GM23248 (cell line): ENCODE results near the gene FLOT2. TPM values are rescaled to one million over a fixed set of nuclear protein-coding genes. Genes with fewer than 3 reads are reported as not detected.

Experiments used
- DNase-seq: peaks from one replicate; pipeline ENCODE4 v3.0.0-alpha.2; 2015
- H2AFZ ChIP-seq: fragments of 200-600 bp; sonication (generic); 2 replicates; pipeline ENCODE4 v1.6.1; 2016; ENCODE audit warnings: antibody characterized with exemption
- H3F3A ChIP-seq: fragments of 200-600 bp; sonication (generic); 2 replicates; pipeline ENCODE4 v1.6.1; 2016; ENCODE audit warnings: mild to moderate bottlenecking, antibody characterized with exemption, mixed run types; ENCODE audit not compliant: insufficient read depth
- H3K27ac ChIP-seq: fragments of 200-600 bp; sonication (generic); 2 replicates; pipeline ENCODE4 v1.5.1; 2016; ENCODE audit warnings: mild to moderate bottlenecking
- H3K27me3 ChIP-seq: fragments of 200-600 bp; sonication (generic); replicated peaks from 2 replicates; pipeline ENCODE4 v1.6.1; 2016; ENCODE audit warnings: mild to moderate bottlenecking; ENCODE audit not compliant: insufficient read depth
- H3K36me3 ChIP-seq: fragments of 200-600 bp; sonication (generic); 2 replicates; pipeline ENCODE4 v1.6.1; 2016; ENCODE audit warnings: low read depth, mild to moderate bottlenecking
- H3K4me1 ChIP-seq: fragments of 200-600 bp; sonication (generic); 2 replicates; pipeline ENCODE4 v1.6.1; 2016; ENCODE audit warnings: mild to moderate bottlenecking; ENCODE audit not compliant: insufficient read depth
- H3K4me2 ChIP-seq: fragments of 200-600 bp; sonication (generic); one replicate; pipeline ENCODE4 v1.6.1; 2016; ENCODE audit warnings: mild to moderate bottlenecking; ENCODE audit not compliant: unreplicated experiment
- H3K4me3 ChIP-seq: fragments of 200-600 bp; sonication (generic); 2 replicates; pipeline ENCODE4 v1.5.1; 2016; ENCODE audit warnings: mild to moderate bottlenecking
- H3K79me2 ChIP-seq: fragments of 200-600 bp; sonication (generic); 2 replicates; pipeline ENCODE4 v1.6.1; 2016; ENCODE audit warnings: mild to moderate bottlenecking; ENCODE audit not compliant: insufficient read depth
- H3K9ac ChIP-seq: fragments of 200-600 bp; sonication (generic); 2 replicates; pipeline ENCODE4 v1.6.1; 2016; ENCODE audit warnings: mild to moderate bottlenecking
- H3K9me2 ChIP-seq: fragments of 200-600 bp; sonication (generic); 2 replicates; pipeline ENCODE4 v1.6.1; 2016; ENCODE audit warnings: mixed run types, mild to moderate bottlenecking, moderate library complexity; ENCODE audit not compliant: insufficient read depth
- H3K9me3 ChIP-seq: fragments of 200-600 bp; sonication (generic); one replicate; pipeline ENCODE4 v1.6.1; 2017; ENCODE audit warnings: low read depth
- H4K20me1 ChIP-seq: fragments of 200-600 bp; sonication (generic); 2 replicates; pipeline ENCODE4 v1.6.0; 2016; ENCODE audit not compliant: insufficient read depth
- EZH2 ChIP-seq: fragments of 200-600 bp; sonication (generic); IDR thresholded peaks from 2 replicates; pipeline ENCODE4 v1.6.1; 2018; ENCODE audit warnings: antibody characterized with exemption, mild to moderate bottlenecking; ENCODE audit not compliant: insufficient read depth, poor library complexity, severe bottlenecking
- EZH2phosphoT487 ChIP-seq: fragments of 200-600 bp; sonication (generic); IDR thresholded peaks from 2 replicates; pipeline ENCODE4 v1.6.1; 2018; ENCODE audit warnings: antibody characterized with exemption, moderate library complexity, mild to moderate bottlenecking, low read depth; ENCODE audit not compliant: insufficient read depth
- WGBS, 2 experiments: methylation state at CpG; one replicate each; pipeline ENCODE4 v1.1.6; 2015 to 2017; ENCODE audit warnings: low lambda C conversion rate in 2 of 2, low coverage in 1 of 2; ENCODE audit errors: missing lambda C conversion rate in 2 of 2; 5-methylcytosine and 5-hydroxymethylcytosine counted together
- in situ Hi-C: fragments of 300-500 bp; cut with MboI; formaldehyde crosslinking; loops from 2 replicates; pipeline ENCODE4 v1.15.0; 2020
- polyA plus RNA-seq: library from polyadenylated mRNA; unstranded; fragments of >200 nt; fragmentation: Nextera tagmentation; extraction: Ambion mirVana; gene quantifications from 2 replicates; pipeline ENCODE4 v1.2.1, GENCODE V29; 2016
- total RNA-seq: library from RNA; depleted of rRNA; stranded (reverse); fragments of >200 nt; shearing (Covaris generic); gene quantifications from 2 replicates; pipeline ENCODE4 v1.2.3, GENCODE V29; 2014

The FLOT2 gene
- total and polyA plus RNA-seq, 2 experiments from 2014 or later: 33.2 to 55.0 TPM

- Histone ChIP-seq H3K36me3 (peaks cover 6% of the 10 kb centered on the region; the same call in 1 of the 2 replicates), H2AFZ (peak overlapping the region; percentile 90), H3K9me3 (no peaks in the 10 kb centered on the region), H3K4me2 (peak overlapping the region; percentile 60), H3K79me2 (0 out of 2 replicates have a peak, but pooled peaks cover 10% of the 10 kb centered on the region), H3K9me2 (no peaks in the 10 kb centered on the region), H3K4me3 (peak overlapping the region; percentile 87), H3K27me3 (no peaks in the 10 kb centered on the region), H3K4me1 (0 out of 2 replicates have a peak, but pooled peaks cover 7% of the 10 kb centered on the region), H3K27ac (0 out of 2 replicates have a peak overlapping the region, but pooled peaks have one; percentile 16), H4K20me1 (no peaks in the 10 kb centered on the region), H3F3A (peaks cover 30% of the 10 kb centered on the region), H3K9ac (peak overlapping the region; percentile 72)
- DNase-seq: peak; percentile 81
- 10 to 13% methylated on average over 39 to 55 of the region's 62 CpGs for WGBS, 2 experiments
- TF ChIP-seq EZH2 (no peak), EZH2phosphoT487 (no peak)
- in situ Hi-C loops: no loop called here
Measured at GRCh38 chr17:28901866-28902818, 4.6 kb upstream of the FLOT2 start.

- TF ChIP-seq EZH2 (no peak), EZH2phosphoT487 (no peak)
- Histone ChIP-seq H2AFZ (no peak overlapping the region), H3K79me2 (peaks cover 15% of the 10 kb centered on the region), H4K20me1 (no peaks in the 10 kb centered on the region), H3K9me3 (no peaks in the 10 kb centered on the region), H3K27me3 (no peaks in the 10 kb centered on the region), H3K27ac (no peak overlapping the region), H3K36me3 (no peaks in the 10 kb centered on the region), H3K4me3 (no peak overlapping the region), H3K9ac (no peak overlapping the region), H3F3A (peaks cover 27% of the 10 kb centered on the region), H3K4me1 (peaks cover 12% of the 10 kb centered on the region; the same call in 1 of the 2 replicates), H3K9me2 (no peaks in the 10 kb centered on the region), H3K4me2 (no peak overlapping the region)
- DNase-seq: no peak
- in situ Hi-C loops: no loop called here
- WGBS, 2 experiments: 90 to 93% methylated on average over 20 to 24 of the region's 24 CpGs
Measured at GRCh38 chr17:28900986-28901726, 3.6 kb upstream of the FLOT2 start.

DNA sequence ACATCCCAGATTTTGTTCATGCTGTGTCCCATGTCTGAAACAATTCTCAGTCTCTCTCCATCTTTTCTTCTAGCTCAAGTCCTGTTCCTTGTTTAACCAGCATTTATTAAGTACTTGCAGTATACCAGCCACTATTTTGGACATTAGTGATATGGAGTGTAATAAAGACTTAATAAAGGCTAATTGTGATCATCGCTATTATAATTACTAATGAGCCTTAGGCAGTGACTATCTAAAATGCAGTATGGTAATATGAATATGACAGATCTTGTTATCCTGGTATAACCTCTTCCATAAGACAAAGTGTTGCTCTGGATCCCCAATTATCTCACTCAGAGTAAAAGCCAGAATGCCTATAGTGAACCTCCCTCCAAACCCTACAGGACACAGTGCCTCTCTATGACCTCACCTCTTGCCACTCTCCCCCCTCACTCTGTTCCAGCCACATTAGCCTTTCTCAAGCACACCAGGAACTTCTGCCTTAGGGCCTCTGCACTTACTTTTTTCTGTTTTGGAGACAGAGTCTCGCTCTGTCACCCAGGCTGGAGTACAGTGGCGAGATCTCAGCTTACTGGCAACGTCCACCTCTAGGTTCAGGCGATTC lies 1.8 kb upstream of the FLOT2 start:
- H3K27me3 ChIP-seq: no peaks in the 10 kb centered on the region
- peaks cover 14% of the 10 kb centered on the region; the same call in 1 of the 2 replicates for H3K4me1 ChIP-seq
- no peak overlapping the region for H3K4me2 ChIP-seq
- H3K27ac ChIP-seq: no peak overlapping the region
- TF ChIP-seq EZH2: no peak
- TF ChIP-seq EZH2phosphoT487: no peak
- H3K36me3 ChIP-seq: no peaks in the 10 kb centered on the region
- no peak overlapping the region for H3K4me3 ChIP-seq
- no peaks in the 10 kb centered on the region for H3K9me3 ChIP-seq
- no peak for DNase-seq
- peaks cover 11% of the 10 kb centered on the region; the same call in 1 of the 2 replicates for H3F3A ChIP-seq
- whole genome bisulfite sequencing, 2 experiments: 97 to 98% methylated on average over 5 of the region's 5 CpGs
- H2AFZ ChIP-seq: no peak overlapping the region
- H3K9me2 ChIP-seq: no peaks in the 10 kb centered on the region
- H3K79me2 ChIP-seq: peaks cover 28% of the 10 kb centered on the region
- in situ Hi-C loops: loop anchor here (10.0 kb wide), 1 partner anchor 135 kb away; no protein-coding TSS in a partner anchor
- no peaks in the 10 kb centered on the region for H4K20me1 ChIP-seq
- H3K9ac ChIP-seq: no peak overlapping the region

DNA sequence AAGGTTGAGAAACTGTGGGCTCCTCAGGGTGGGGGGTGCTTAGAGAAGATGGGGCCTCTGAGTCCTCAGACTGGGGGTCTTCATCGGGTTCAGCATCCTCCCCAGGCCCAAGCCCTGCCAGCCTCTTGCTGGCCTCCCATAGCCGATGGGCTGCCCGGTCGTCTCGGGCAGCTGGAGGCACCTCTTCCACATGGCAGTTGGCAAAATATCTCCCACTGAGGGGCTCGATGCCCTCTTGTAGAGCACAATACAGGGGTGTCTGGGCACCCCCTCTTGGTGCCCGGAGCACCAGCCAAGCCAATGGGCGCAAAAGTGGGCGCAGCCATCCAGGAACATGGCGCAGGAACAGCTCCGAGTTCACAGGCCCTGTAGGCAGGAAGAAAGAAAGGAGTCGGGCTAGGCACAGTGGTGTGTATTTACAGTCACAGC lies 1.0 kb upstream of the FLOT2 start:
- no peaks in the 10 kb centered on the region for H3K36me3 ChIP-seq
- peaks cover 34% of the 10 kb centered on the region for H3K79me2 ChIP-seq
- no peak overlapping the region for H3K9ac ChIP-seq
- TF ChIP-seq EZH2 (no peak), EZH2phosphoT487 (no peak)
- H3K4me3 ChIP-seq: no peak overlapping the region
- no peaks in the 10 kb centered on the region for H4K20me1 ChIP-seq
- no peaks in the 10 kb centered on the region for H3K9me3 ChIP-seq
- H3F3A ChIP-seq: 0 out of 2 replicates have a peak, but pooled peaks cover 3% of the 10 kb centered on the region
- DNase-seq: no peak
- no peak overlapping the region for H3K4me2 ChIP-seq
- in situ Hi-C loops: loop anchor here (10.0 kb wide), 1 partner anchor 134 kb away; no protein-coding TSS in a partner anchor
- H3K4me1 ChIP-seq: peaks cover 14% of the 10 kb centered on the region; the same call in 1 of the 2 replicates
- no peaks in the 10 kb centered on the region for H3K9me2 ChIP-seq
- H3K27ac ChIP-seq: no peak overlapping the region
- 86 to 90% methylated on average over 12 of the region's 12 CpGs for WGBS, 2 experiments
- H3K27me3 ChIP-seq: no peaks in the 10 kb centered on the region
- no peak overlapping the region for H2AFZ ChIP-seq
